WTC11 (cell line): ENCODE data around the gene IQCE. TPM values are rescaled to one million over a fixed set of nuclear protein-coding genes. Genes with fewer than 3 reads are reported as not detected.

Experiments used
- ATAC-seq: fragments of 200-7000 bp; cut with Tn5 transposase; 2 replicates; pipeline ENCODE4 v1.10.0; 2021; ENCODE audit warnings: mild to moderate bottlenecking, moderate library complexity
- CTCF ChIA-PET: fragments of 300-600 bp; sonication (Branson Sonifier 250); formaldehyde crosslinking; loops from one replicate; lab custom pipeline; 2021; ENCODE audit warnings: antibody characterized with exemption; lab: Charles Lee
- POLR2A ChIA-PET: fragments of 350-600 bp; sonication (Branson Sonifier 250); formaldehyde crosslinking; loops from one replicate; lab custom pipeline; 2021; ENCODE audit warnings: antibody characterized with exemption; lab: Charles Lee
- DNase-seq: peaks from one replicate; pipeline ENCODE4 v3.0.0; 2021; ENCODE audit warnings: low spot score
- H3K27ac Mint-ChIP-seq: 2 replicates; pipeline ENCODE4 v1.8.0; 2021; ENCODE audit warnings: mixed read lengths
- H3K27me3 Mint-ChIP-seq: 2 replicates; pipeline ENCODE4 v1.8.0; 2021; ENCODE audit warnings: low read depth, mild to moderate bottlenecking, moderate library complexity, mixed read lengths
- H3K36me3 Mint-ChIP-seq: 2 replicates; pipeline ENCODE4 v1.8.0; 2021; ENCODE audit warnings: mixed read lengths
- H3K4me1 Mint-ChIP-seq: 2 replicates; pipeline ENCODE4 v1.8.0; 2022; ENCODE audit warnings: mixed read lengths
- H3K4me3 Mint-ChIP-seq: 2 replicates; pipeline ENCODE4 v1.8.0; 2021; ENCODE audit warnings: mild to moderate bottlenecking, moderate library complexity, mixed read lengths
- H3K9me3 Mint-ChIP-seq: 2 replicates; pipeline ENCODE4 v1.8.0; 2021; ENCODE audit warnings: mixed read lengths
- ARID4B ChIP-seq: sonication (generic); formaldehyde crosslinking; IDR thresholded peaks from 2 replicates; pipeline ENCODE4 v1.8.0; 2023; ENCODE audit warnings: missing genetic modification reagents, mild to moderate bottlenecking, borderline replicate concordance
- ATF1 ChIP-seq: sonication (generic); formaldehyde crosslinking; IDR thresholded peaks from 2 replicates; pipeline ENCODE4 v1.8.1; 2023; ENCODE audit warnings: mild to moderate bottlenecking, moderate library complexity, missing genetic modification reagents
- CBFB ChIP-seq: sonication (generic); formaldehyde crosslinking; IDR thresholded peaks from 2 replicates; pipeline ENCODE4 v1.8.1; 2022; ENCODE audit warnings: mild to moderate bottlenecking, low read depth, missing genetic modification reagents
- CREM ChIP-seq: sonication (generic); formaldehyde crosslinking; IDR thresholded peaks from 2 replicates; pipeline ENCODE4 v1.8.1; 2022; ENCODE audit warnings: mild to moderate bottlenecking, missing genetic modification reagents, moderate library complexity
- ESRRA ChIP-seq: sonication (generic); formaldehyde crosslinking; IDR thresholded peaks from 2 replicates; pipeline ENCODE4 v1.8.1; 2022; ENCODE audit warnings: mild to moderate bottlenecking, missing genetic modification reagents, borderline replicate concordance
- ETV6 ChIP-seq: sonication (generic); formaldehyde crosslinking; IDR thresholded peaks from 2 replicates; pipeline ENCODE4 v1.8.1; 2022; ENCODE audit warnings: mild to moderate bottlenecking, missing genetic modification reagents
- GRHL2 ChIP-seq: fragments of 250-450 bp; sonication (Bioruptor Pico); IDR thresholded peaks from 2 replicates; pipeline ENCODE4 v1.8.0; 2022; ENCODE audit warnings: mild to moderate bottlenecking, moderate library complexity; ENCODE audit not compliant: insufficient replicate concordance, severe bottlenecking
- GTF2I ChIP-seq: fragments of 250-450 bp; sonication (Bioruptor Pico); conservative IDR thresholded peaks from 2 replicates; pipeline ENCODE4 v1.4.0; 2021; ENCODE audit warnings: mild to moderate bottlenecking
- IRF1 ChIP-seq: sonication (generic); formaldehyde crosslinking; IDR thresholded peaks from 2 replicates; pipeline ENCODE4 v1.8.0; 2023; ENCODE audit warnings: missing genetic modification reagents
- JAZF1 ChIP-seq: fragments of 250-450 bp; sonication (Bioruptor Pico); IDR thresholded peaks from 2 replicates; pipeline ENCODE4 v1.9.0; 2021; ENCODE audit warnings: moderate library complexity, mild to moderate bottlenecking, inconsistent platforms
- NR3C1 ChIP-seq: sonication (generic); formaldehyde crosslinking; conservative IDR thresholded peaks from 2 replicates; pipeline ENCODE4 v1.8.1; 2023; ENCODE audit warnings: low read depth, mild to moderate bottlenecking, missing genetic modification reagents
- SP1 ChIP-seq: sonication (generic); formaldehyde crosslinking; conservative IDR thresholded peaks from 2 replicates; pipeline ENCODE4 v1.8.1; 2022; ENCODE audit warnings: missing genetic modification reagents
- total RNA-seq: library from RNA; stranded (reverse); gene quantifications from 3 replicates; pipeline ENCODE4 v1.2.3, GENCODE V29; 2021

Gene IQCE
- total RNA-seq, 1 experiment from 2014 or later, result 4.4 TPM

GRCh38 chr7:2611922-2612321 lies 53.1 kb downstream of the IQCE start (continued):
- no peak for TF ChIP-seq ARID4B
- no peak for TF ChIP-seq JAZF1 (CRISPR knock-in tag)
- TF ChIP-seq NR3C1 (CRISPR knock-in tag), result no peak

- H3K9me3 Mint-ChIP-seq, result no peaks in the 10 kb centered on the region
- POLR2A ChIA-PET, result interaction anchor here (0.5 to 1.9 kb wide), 3 partner anchors 9 to 24 kb away, joined by 5 to 6 read pairs (median 6); no protein-coding TSS in a partner anchor
- CTCF ChIA-PET, result interaction anchor here (0.7 to 3.9 kb wide), 21 partner anchors 9 to 181 kb away, joined by 3 to 27 read pairs (median 5); partner anchors contain the start of genes BRAT1 and TTYH3
- no peaks in the 10 kb centered on the region for H3K27me3 Mint-ChIP-seq
- H3K36me3 Mint-ChIP-seq, result no peaks in the 10 kb centered on the region
- peaks cover 30% of the 10 kb centered on the region for H3K4me1 Mint-ChIP-seq
- ATAC-seq, result peak; percentile 91
- TF ChIP-seq SP1 (CRISPR knock-in tag) (peak; percentile 79), IRF1 (CRISPR knock-in tag) (no peak)
- peak overlapping the region; percentile 88 for H3K27ac Mint-ChIP-seq
- DNase-seq, result peak; percentile 99
- no peak overlapping the region for H3K4me3 Mint-ChIP-seq
Measured at GRCh38 chr7:2612445-2613097, 53.8 kb downstream of the IQCE start.

- no peaks in the 10 kb centered on the region for H3K36me3 Mint-ChIP-seq
- H3K27ac Mint-ChIP-seq, result peak overlapping the region; percentile 88
- ATAC-seq (peak; percentile 18), DNase-seq (no peak)
- TF ChIP-seq CREM (CRISPR knock-in tag), result no peak
- no peak for TF ChIP-seq ATF1 (CRISPR knock-in tag)
- TF ChIP-seq GTF2I (CRISPR knock-in tag), result no peak
- TF ChIP-seq ETV6 (CRISPR knock-in tag), result no peak
- no peak for TF ChIP-seq ESRRA (CRISPR knock-in tag)
- no peak for TF ChIP-seq GRHL2
- TF ChIP-seq CBFB (CRISPR knock-in tag), result no peak
- H3K27me3 Mint-ChIP-seq, result no peaks in the 10 kb centered on the region; the same call in 1 of the 2 replicates
- peaks cover 34% of the 10 kb centered on the region for H3K4me1 Mint-ChIP-seq
- H3K4me3 Mint-ChIP-seq, result no peak overlapping the region
- no peaks in the 10 kb centered on the region for H3K9me3 Mint-ChIP-seq
- ChIA-PET CTCF (interaction anchor here (0.7 to 3.9 kb wide), 18 partner anchors 9 to 182 kb away, joined by 3 to 27 read pairs (median 4); partner anchors contain the start of genes BRAT1 and TTYH3), POLR2A (interaction anchor here (0.5 to 1.9 kb wide), 3 partner anchors 9 to 25 kb away, joined by 5 to 6 read pairs (median 6); no protein-coding TSS in a partner anchor)
Measured at GRCh38 chr7:2613098-2613930, 54.5 kb downstream of the IQCE start.
